HEK293 (cell line): ENCODE measurements around the gene MCU.

ENCODE experiments used
- REST ChIP-seq: fragments of 450-650 bp; formaldehyde crosslinking; IDR thresholded peaks from 2 replicates; pipeline ENCODE4 v1.5.1; 2016; ENCODE audit warnings: missing biosample characterization, missing genetic modification characterization
- TCF7L2 ChIP-seq: IDR thresholded peaks from 2 replicates; pipeline ENCODE4 v1.6.1; 2011; ENCODE audit warnings: low read depth, mild to moderate bottlenecking, inconsistent platforms, low read length, moderate library complexity, borderline replicate concordance
- ZEB2 ChIP-seq: fragments of 450-650 bp; formaldehyde crosslinking; IDR thresholded peaks from 2 replicates; pipeline ENCODE4 v1.5.1; 2016; ENCODE audit warnings: missing biosample characterization, missing genetic modification characterization
- ZFP3 ChIP-seq: fragments of 450-650 bp; formaldehyde crosslinking; IDR thresholded peaks from 2 replicates; pipeline ENCODE4 v1.5.1; 2016; ENCODE audit warnings: low read depth, missing biosample characterization, missing genetic modification characterization
- ZNF138 ChIP-seq: fragments of 450-650 bp; formaldehyde crosslinking; IDR thresholded peaks from 2 replicates; pipeline ENCODE4 v1.5.1; 2016; ENCODE audit warnings: missing biosample characterization, missing genetic modification characterization, borderline replicate concordance
- ZNF24 ChIP-seq: fragments of 450-650 bp; formaldehyde crosslinking; IDR thresholded peaks from 2 replicates; pipeline ENCODE4 v1.5.1; 2016; ENCODE audit warnings: missing biosample characterization, missing genetic modification characterization
- ZNF274 ChIP-seq, 2 experiments: fragments of 200-500 bp in 1 of 2; fragments of 450-650 bp in 1 of 2; sonication (Bioruptor generic) in 1 of 2; formaldehyde crosslinking in 1 of 2; IDR thresholded peaks; 2 replicates each; pipeline versions ENCODE4 v1.5.1 to v1.6.1; 2014 to 2016; ENCODE audit warnings: borderline replicate concordance in 1 of 2, inconsistent platforms in 1 of 2, low read length in 1 of 2, missing biosample characterization in 1 of 2, missing genetic modification characterization in 1 of 2
- ZNF280C ChIP-seq: fragments of 450-650 bp; formaldehyde crosslinking; IDR thresholded peaks from 2 replicates; pipeline ENCODE4 v1.5.1; 2016; ENCODE audit warnings: missing biosample characterization, missing genetic modification characterization
- TF ChIP-seq, protein P1 (sequence below): fragments of 450-650 bp; formaldehyde crosslinking; IDR thresholded peaks from 2 replicates; pipeline ENCODE4 v1.5.1; 2016; ENCODE audit warnings: missing biosample characterization, missing genetic modification characterization

GRCh38 chr10:72744566-72744965 is 52.6 kb downstream of the MCU start:
- TF ChIP-seq ZNF138 (tag by site-specific recombination) = no peak
- no peak for TF ChIP-seq ZFP3
- TF ChIP-seq, protein P1, sequence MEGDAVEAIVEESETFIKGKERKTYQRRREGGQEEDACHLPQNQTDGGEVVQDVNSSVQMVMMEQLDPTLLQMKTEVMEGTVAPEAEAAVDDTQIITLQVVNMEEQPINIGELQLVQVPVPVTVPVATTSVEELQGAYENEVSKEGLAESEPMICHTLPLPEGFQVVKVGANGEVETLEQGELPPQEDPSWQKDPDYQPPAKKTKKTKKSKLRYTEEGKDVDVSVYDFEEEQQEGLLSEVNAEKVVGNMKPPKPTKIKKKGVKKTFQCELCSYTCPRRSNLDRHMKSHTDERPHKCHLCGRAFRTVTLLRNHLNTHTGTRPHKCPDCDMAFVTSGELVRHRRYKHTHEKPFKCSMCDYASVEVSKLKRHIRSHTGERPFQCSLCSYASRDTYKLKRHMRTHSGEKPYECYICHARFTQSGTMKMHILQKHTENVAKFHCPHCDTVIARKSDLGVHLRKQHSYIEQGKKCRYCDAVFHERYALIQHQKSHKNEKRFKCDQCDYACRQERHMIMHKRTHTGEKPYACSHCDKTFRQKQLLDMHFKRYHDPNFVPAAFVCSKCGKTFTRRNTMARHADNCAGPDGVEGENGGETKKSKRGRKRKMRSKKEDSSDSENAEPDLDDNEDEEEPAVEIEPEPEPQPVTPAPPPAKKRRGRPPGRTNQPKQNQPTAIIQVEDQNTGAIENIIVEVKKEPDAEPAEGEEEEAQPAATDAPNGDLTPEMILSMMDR (tag by site-specific recombination) = no peak
- no peak for TF ChIP-seq ZNF280C (tag by site-specific recombination)
- TF ChIP-seq TCF7L2 = no peak
- no peak for TF ChIP-seq REST (tag by site-specific recombination)
- no peak for TF ChIP-seq ZNF274 (IDR thresholded peaks at IDR 0.05; ENCODE audit: low read length)
- TF ChIP-seq ZNF274 (tag by site-specific recombination; IDR thresholded peaks at IDR 0.05; ENCODE audit: borderline replicate concordance) = no peak
- no peak for TF ChIP-seq ZEB2 (tag by site-specific recombination)
- TF ChIP-seq ZNF24 (tag by site-specific recombination) = no peak
